HG03108 (cell line): ENCODE measurements around the gene CLEC17A.

ENCODE experiments used
- ATAC-seq: cut with Tn5 transposase; IDR thresholded peaks from one replicate; pipeline ENCODE4 v1.9.1; 2021; ENCODE audit warnings: moderate library complexity; ENCODE audit not compliant: unreplicated experiment

CLEC17A gene

DNA sequence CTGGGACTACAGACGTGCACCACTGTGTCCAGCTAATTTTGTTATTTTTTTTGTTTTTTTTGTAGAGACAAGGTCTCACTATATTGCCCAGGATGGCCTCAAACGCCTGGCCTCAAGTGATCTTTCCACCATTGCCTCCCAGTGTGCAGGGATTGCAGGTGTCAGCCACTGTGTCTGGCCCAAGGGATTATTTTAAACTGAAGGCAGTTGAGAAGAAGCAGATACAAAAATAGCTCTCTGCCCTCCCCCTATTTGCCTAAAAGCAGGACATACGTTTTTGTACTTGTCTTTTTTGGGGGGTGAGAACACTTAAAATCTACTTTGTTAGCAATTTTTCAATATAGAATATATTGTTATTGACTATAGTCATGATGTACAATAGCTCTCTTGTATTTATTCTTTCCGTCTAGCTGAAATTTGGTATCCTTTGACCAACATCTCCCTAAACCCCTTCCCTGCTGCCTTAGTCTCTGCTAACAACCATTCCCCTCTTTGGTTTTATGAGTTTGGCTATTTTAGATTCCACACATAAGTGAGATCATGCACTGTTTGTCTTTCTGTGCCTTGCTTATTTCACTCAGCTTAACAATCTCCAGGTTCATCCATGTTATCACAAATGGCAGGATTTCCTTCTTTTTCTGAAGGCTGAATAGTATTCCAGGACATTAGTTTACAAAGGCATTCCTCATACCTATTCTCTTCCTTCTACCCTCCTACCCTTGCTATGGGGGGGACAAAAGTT lies 56.8 kb downstream of the CLEC17A start:
- no peak for ATAC-seq

DNA sequence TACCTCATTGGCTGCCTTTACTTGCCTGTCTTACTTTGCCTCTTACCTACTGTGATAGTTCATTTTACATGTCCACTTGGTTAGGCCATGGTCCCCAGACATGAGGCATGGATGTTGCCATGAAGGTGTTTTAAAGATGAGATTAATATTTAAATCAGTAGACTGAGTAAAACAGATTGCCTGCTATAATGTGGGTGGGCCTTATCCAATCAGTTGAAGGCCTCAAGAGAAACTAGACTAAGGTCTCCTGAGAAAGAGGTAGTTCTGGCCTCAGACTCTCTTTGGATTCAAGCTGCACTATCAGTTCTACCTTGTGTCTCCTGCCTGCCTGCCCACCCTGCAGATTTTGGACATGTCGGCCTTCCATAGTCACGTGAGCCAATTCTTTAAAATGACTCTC lies 65.6 kb downstream of the CLEC17A start:
- ATAC-seq = no peak

DNA sequence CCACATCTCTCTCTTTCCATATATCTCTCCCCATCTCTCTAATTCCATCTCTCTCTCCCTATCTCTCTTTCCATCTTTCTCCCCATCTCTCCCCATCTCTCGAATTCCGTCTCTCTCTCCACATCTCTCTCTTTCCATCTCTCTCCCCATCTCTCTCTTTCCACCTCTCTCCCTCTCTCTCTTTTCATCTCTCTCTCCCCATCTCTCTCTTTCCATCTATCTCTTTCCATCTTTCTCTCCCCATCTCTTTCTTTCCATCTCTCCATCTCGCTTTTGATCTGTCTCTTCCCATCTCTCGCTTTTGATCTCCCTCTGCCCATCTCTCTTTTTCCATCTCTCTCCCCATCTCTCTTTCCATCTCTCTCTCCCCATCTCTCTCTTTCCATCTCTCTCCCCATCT lies 66.1 kb downstream of the CLEC17A start:
- ATAC-seq = no peak

DNA sequence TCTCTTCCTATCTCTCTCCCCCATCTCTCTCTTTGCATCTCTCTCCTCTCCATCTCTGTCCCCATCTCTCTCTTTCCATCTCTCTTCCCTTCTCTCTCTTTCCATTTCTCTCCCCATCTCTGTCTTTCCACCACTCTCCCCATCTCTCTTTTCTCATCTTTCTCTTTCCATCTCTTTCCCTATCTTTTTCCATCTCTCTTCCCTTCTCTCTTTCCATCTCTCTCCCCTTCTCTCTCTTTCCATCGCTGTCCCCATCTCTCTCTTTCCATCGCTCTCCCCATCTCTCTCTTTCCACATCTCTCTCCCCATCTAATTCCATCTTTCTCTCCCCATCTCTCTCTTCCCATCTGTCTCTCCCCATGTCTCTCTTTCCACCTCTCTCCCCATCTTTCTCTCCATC lies 67.3 kb downstream of the CLEC17A start:
- no peak for ATAC-seq

DNA sequence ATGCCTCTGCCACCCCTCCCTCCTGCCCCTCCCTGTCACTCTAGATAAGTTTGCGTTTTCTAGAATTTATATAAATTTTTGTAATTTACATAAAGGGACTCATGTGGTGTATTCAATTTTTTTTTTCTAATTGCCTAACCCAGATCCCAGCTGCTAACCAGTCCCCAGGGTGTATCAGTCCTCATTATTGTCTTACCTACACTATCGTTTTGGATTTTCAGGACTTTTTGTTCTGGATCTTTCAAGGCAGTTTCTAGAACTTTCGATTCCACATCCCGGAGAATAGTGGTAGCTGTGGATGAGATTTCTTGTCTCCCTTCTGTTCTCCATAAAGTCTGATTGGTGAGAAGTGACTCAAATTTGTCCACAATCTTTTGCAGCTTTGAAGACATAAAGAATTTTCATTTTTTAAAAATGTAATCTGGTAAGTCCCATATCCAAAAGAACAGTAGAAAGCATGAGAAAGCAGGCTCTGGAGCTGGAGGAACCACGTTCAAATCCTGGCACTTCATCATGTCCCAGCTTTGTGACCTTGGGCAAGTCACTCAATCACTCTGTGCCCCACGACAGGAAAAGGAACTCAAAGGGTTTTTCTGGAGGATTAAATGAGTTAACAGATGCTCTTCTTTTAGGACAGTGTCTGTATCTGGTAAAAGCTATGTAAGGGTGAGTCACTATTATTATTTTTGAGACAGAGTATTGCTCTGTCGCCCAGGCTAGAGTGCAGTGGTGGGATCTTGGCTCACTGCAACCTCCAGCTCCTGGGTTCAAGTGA lies 72.1 kb downstream of the CLEC17A start:
- no peak for ATAC-seq

DNA sequence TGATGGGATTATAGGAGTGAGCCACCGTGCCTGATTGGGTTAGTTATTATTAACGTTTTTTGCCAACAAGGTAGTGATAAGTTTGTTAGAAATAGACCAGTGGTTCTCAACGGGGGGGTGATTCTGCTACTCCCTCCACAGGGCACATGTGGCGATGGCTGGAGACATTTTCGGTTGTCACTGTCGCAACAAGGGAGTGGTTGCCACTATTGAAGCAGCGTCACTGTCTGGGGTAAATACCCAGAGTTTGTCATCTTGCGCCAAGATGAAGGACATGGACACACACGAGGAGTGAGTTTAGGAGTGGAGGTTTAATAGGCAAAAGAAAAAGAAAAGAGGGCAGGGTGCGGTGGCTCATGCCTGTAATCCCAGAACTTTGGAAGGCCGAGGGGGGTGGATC lies 72.8 kb downstream of the CLEC17A start:
- no peak for ATAC-seq

DNA sequence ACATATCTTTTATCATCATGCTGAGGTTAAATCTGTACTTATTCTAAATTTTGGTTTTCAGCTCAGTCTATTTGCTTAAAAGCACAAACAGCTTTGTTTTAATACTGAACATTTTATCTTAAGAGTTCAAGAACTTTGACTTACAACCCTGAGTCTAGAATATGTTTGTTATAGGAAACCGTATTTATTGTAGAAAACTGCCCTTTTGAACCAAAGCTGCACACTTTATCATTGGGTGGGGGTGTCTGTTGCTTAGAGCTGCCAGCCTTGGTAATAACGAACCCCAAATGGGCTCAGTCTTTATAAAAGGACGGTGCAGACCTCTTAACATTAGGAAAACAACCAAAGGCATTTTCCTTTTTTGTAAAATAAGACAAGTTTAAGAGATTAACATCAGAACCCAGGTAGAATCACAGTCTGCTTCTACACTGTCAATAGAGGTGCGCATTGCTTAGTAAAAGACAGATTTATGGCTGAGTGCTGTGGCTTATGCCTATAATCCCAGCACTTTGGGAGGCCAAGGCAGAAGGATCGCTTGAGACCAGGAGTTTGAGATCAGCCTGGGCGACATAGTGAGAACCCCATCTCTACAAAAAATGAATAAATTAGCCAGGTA lies 77.1 kb downstream of the CLEC17A start:
- no peak for ATAC-seq

DNA sequence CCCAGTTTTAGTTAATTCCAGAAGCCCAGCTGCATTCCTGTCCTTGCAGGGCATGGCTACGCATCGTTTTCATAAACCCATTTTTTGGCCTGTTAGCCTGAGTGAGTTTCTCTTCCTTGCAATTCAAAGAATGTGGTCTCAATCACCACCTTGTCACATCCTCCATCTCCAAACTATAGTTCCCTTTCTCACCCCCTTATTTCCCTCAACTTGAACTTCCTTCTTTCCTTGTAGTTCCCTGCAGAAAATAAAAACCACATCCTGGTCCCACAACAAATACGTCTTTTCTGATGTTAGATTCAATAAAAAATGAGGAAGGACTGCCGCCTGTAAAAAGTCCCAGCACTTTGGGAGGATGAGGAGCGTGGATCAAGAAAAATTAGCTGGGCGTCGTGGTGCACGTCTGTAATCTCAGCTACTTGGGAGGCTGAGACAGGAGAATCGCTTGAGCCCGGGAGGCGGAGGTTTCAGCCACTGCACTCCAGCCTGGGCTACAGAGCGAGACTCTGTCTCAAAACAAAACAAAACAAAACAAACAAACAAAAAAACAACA lies 78.6 kb downstream of the CLEC17A start:
- no peak for ATAC-seq
